GM18505 (cell line): ENCODE measurements around the gene SMIM28.

Experiments used
- ATAC-seq: cut with Tn5 transposase; IDR thresholded peaks from one replicate; pipeline ENCODE4 v1.9.1; 2021; ENCODE audit not compliant: unreplicated experiment
- POLR2A ChIP-seq: IDR thresholded peaks from 4 replicates; pipeline ENCODE4 v1.6.1; 2011; ENCODE audit warnings: borderline replicate concordance; ENCODE audit not compliant: insufficient read depth, insufficient read length; ENCODE audit errors: extremely low read depth

Gene SMIM28

GRCh38 chr6:138377844-138378243 lies at the start of gene SMIM28:
TSS of gene SMIM28 (plus strand) at chr6:138377905. CDS start at chr6:138378073, 168 bp downstream.
- ATAC-seq = no peak

GRCh38 chr6:138328210-138328609 lies 49.5 kb upstream of the SMIM28 start:
- TF ChIP-seq POLR2A = no peak
- ATAC-seq = no peak

More at GRCh38 chr6:138377844-138378243, at the start of gene SMIM28:
- no peak for TF ChIP-seq POLR2A

GRCh38 chr6:138330763-138331162 lies 46.9 kb upstream of the SMIM28 start:
- no peak for TF ChIP-seq POLR2A
- no peak for ATAC-seq

GRCh38 chr6:138331444-138331843 lies 46.3 kb upstream of the SMIM28 start:
- no peak for ATAC-seq
- no peak for TF ChIP-seq POLR2A

GRCh38 chr6:138331984-138332383 lies 45.7 kb upstream of the SMIM28 start:
- no peak for TF ChIP-seq POLR2A
- no peak for ATAC-seq

GRCh38 chr6:138334000-138334399 lies 43.7 kb upstream of the SMIM28 start:
- no peak for TF ChIP-seq POLR2A
- no peak for ATAC-seq

GRCh38 chr6:138334963-138335362 lies 42.7 kb upstream of the SMIM28 start:
- TF ChIP-seq POLR2A = no peak
- no peak for ATAC-seq

GRCh38 chr6:138336221-138336620 lies 41.5 kb upstream of the SMIM28 start:
- no peak for ATAC-seq
- no peak for TF ChIP-seq POLR2A

GRCh38 chr6:138337076-138337475 lies 40.6 kb upstream of the SMIM28 start:
- TF ChIP-seq POLR2A = no peak
- no peak for ATAC-seq

GRCh38 chr6:138339024-138339423 lies 38.7 kb upstream of the SMIM28 start:
- TF ChIP-seq POLR2A = no peak
- ATAC-seq = no peak

GRCh38 chr6:138341176-138341575 lies 36.5 kb upstream of the SMIM28 start:
- no peak for TF ChIP-seq POLR2A
- ATAC-seq = no peak

- no peak for ATAC-seq
- no peak for TF ChIP-seq POLR2A
Measured at GRCh38 chr6:138343112-138343511, 34.6 kb upstream of the SMIM28 start.

GRCh38 chr6:138345565-138346285 lies 32.0 kb upstream of the SMIM28 start:
- TF ChIP-seq POLR2A = no peak
- ATAC-seq = no peak

GRCh38 chr6:138346302-138347195 lies 31.2 kb upstream of the SMIM28 start:
- no peak for ATAC-seq
- no peak for TF ChIP-seq POLR2A
